ENCODE results near the gene PEA15.

GRCh38 chr1:160169553-160170399 lies 35.4 kb upstream of the PEA15 start:
- no peak for TF ChIP-seq CTCF (IDR thresholded peaks at IDR 0.05)
- no peak for TF ChIP-seq EZH2 (IDR thresholded peaks at IDR 0.05)
